ENCODE data around the gene SORCS3.

DNA sequence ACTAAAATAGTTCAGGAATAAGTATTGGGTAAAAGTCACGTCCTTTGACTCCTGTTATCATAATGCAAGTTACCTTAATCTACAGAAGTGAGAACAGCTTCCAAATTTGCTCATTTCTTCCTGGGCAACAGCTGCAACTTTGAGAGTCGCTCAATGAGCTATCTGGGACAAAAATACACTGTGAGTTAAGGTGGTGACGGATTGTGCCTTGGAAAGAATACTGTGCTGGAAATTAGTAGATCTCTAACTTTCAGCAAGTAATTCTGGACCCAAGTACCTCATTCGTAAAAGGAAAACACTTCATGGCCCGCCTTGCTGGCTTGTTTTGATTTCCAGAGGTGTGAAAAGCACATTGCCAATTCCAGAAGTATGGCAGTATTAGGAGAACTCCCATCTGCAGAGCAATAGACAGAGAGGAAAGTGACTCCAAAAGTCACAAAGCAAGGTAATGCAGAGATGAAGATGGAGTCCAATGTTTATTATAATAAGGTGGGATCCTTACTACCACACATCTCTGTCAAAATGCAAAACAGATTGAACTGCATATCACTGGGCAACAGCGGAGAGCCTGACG, 626.0 kb downstream of the SORCS3 start:
- TF ChIP-seq, protein P1, sequence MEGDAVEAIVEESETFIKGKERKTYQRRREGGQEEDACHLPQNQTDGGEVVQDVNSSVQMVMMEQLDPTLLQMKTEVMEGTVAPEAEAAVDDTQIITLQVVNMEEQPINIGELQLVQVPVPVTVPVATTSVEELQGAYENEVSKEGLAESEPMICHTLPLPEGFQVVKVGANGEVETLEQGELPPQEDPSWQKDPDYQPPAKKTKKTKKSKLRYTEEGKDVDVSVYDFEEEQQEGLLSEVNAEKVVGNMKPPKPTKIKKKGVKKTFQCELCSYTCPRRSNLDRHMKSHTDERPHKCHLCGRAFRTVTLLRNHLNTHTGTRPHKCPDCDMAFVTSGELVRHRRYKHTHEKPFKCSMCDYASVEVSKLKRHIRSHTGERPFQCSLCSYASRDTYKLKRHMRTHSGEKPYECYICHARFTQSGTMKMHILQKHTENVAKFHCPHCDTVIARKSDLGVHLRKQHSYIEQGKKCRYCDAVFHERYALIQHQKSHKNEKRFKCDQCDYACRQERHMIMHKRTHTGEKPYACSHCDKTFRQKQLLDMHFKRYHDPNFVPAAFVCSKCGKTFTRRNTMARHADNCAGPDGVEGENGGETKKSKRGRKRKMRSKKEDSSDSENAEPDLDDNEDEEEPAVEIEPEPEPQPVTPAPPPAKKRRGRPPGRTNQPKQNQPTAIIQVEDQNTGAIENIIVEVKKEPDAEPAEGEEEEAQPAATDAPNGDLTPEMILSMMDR (IDR thresholded peaks at IDR 0.05) = no peak
- TF ChIP-seq POLR2A (IDR thresholded peaks at IDR 0.05) = no peak

Data from right lobe of liver (tissue), 4 donors.